HCT116 (cell line): ENCODE results near the gene ATXN1. TPM values are rescaled to one million over a fixed set of nuclear protein-coding genes. Genes with fewer than 3 reads are reported as not detected.

Source experiments
- ATAC-seq: fragments of 200-7000 bp; cut with Tn5 transposase; 2 replicates; pipeline ENCODE4 v1.9.1; 2020; ENCODE audit warnings: mild to moderate bottlenecking, moderate library complexity
- BruUV-seq: library from RNA; stranded (reverse); fragments of 400-500 nt; replicated peaks from 2 replicates; lab custom pipeline; 2021; lab: Mats Ljungman, UMichigan
- CTCF ChIA-PET: fragments of 300-600 bp; sonication (Branson Sonifier 250); formaldehyde crosslinking; loops from one replicate; lab custom pipeline; 2021; ENCODE audit warnings: antibody characterized with exemption; lab: Charles Lee
- POLR2A ChIA-PET: fragments of 300-600, 350-600 bp; sonication (Branson Sonifier 250); formaldehyde crosslinking; loops from one replicate; lab custom pipeline; 2021; ENCODE audit warnings: antibody characterized with exemption; lab: Charles Lee
- RAD21 ChIA-PET, 2 experiments: fragments of 300-600 bp; sonication (Branson Sonifier 250); formaldehyde crosslinking; loops; one replicate each; lab custom pipeline; 2023; ENCODE audit warnings: low total read pairs in 2 of 2; ENCODE audit not compliant: uncharacterized antibody in 2 of 2, unreplicated experiment in 2 of 2, low non-redundant PET in 1 of 2; lab: Charles Lee
- DNase-seq: peaks from one replicate; pipeline ENCODE4 v3.0.0-alpha.2; 2010; ENCODE audit warnings: low read depth, low spot score
- H2AFZ ChIP-seq: fragments of 200-600 bp; shearing (Covaris generic), sonication (generic); 2 replicates; pipeline ENCODE4 v1.6.1; 2017; ENCODE audit warnings: low read depth, mixed run types, mixed read lengths, antibody characterized with exemption, low read length; ENCODE audit not compliant: poor library complexity, severe bottlenecking
- H3K27ac ChIP-seq: 2 replicates; pipeline ENCODE4 v1.5.1; 2012; ENCODE audit warnings: low read depth, low read length
- H3K27me3 ChIP-seq: fragments of 200-600 bp; sonication (generic); 2 replicates; pipeline ENCODE4 v1.6.1; 2016; ENCODE audit warnings: mixed run types, low read length, mixed read lengths; ENCODE audit not compliant: insufficient read depth
- H3K36me3 ChIP-seq, 2 experiments: fragments of 200-500 bp in 1 of 2; fragments of 200-600 bp in 1 of 2; sonication (Bioruptor generic) in 1 of 2; sonication (generic) in 1 of 2; 2 replicates each; pipeline versions ENCODE4 v1.5.1 to v1.6.1; 2014 to 2016; ENCODE audit warnings: low read length in 2 of 2, inconsistent platforms in 1 of 2, mixed read lengths in 1 of 2, mixed run types in 1 of 2; ENCODE audit not compliant: insufficient read depth in 2 of 2, control insufficient read depth in 1 of 2
- H3K4me1 ChIP-seq, 2 experiments: fragments of 200-600 bp in 1 of 2; sonication (generic) in 1 of 2; 2 replicates each; pipeline versions ENCODE4 v1.5.1 to v1.6.1; 2012 to 2017; ENCODE audit warnings: low read length in 2 of 2, inconsistent platforms in 1 of 2, mild to moderate bottlenecking in 1 of 2, mixed read lengths in 1 of 2, mixed run types in 1 of 2, moderate library complexity in 1 of 2; ENCODE audit not compliant: insufficient read depth in 2 of 2, control insufficient read depth in 1 of 2
- H3K4me2 ChIP-seq: fragments of 200-600 bp; sonication (generic); 2 replicates; pipeline ENCODE4 v1.6.1; 2017; ENCODE audit warnings: mixed run types, low read length, mixed read lengths
- H3K4me3 ChIP-seq, 2 experiments: fragments of 200-600 bp in 1 of 2; sonication (generic) in 1 of 2; replicated peaks in 1 of 2; 2 replicates each; pipeline ENCODE4 v1.5.1; 2011 to 2016; ENCODE audit warnings: low read length in 2 of 2, control low read depth in 1 of 2, low read depth in 1 of 2, mild to moderate bottlenecking in 1 of 2, mixed read lengths in 1 of 2, mixed run types in 1 of 2
- H3K79me2 ChIP-seq: fragments of 200-600 bp; sonication (generic); 2 replicates; pipeline ENCODE4 v1.6.1; 2017; ENCODE audit warnings: mild to moderate bottlenecking, mixed run types, low read length, moderate library complexity, mixed read lengths; ENCODE audit not compliant: insufficient read depth
- H3K9ac ChIP-seq: fragments of 200-600 bp; sonication (generic); 2 replicates; pipeline ENCODE4 v1.6.1; 2016; ENCODE audit warnings: low read length, mixed read lengths
- H3K9me2 ChIP-seq: fragments of 200-600 bp; sonication (generic), shearing (Covaris generic); 2 replicates; pipeline ENCODE4 v1.6.1; 2017; ENCODE audit warnings: mixed run types, mild to moderate bottlenecking, moderate library complexity; ENCODE audit not compliant: insufficient read depth
- H3K9me3 ChIP-seq, 2 experiments: fragments of 200-500 bp in 1 of 2; fragments of 200-600 bp in 1 of 2; sonication (Bioruptor generic) in 1 of 2; sonication (generic) in 1 of 2; 2 replicates each; pipeline ENCODE4 v1.6.1; 2014 to 2017; ENCODE audit warnings: low read length in 2 of 2, mixed read lengths in 2 of 2, inconsistent platforms in 1 of 2, low read depth in 1 of 2, mild to moderate bottlenecking in 1 of 2, mixed run types in 1 of 2, moderate library complexity in 1 of 2; ENCODE audit not compliant: control insufficient read depth in 1 of 2, insufficient read depth in 1 of 2
- H4K20me1 ChIP-seq: fragments of 200-600 bp; sonication (generic), shearing (Covaris generic); 2 replicates; pipeline ENCODE4 v1.6.1; 2017; ENCODE audit warnings: mixed run types, mild to moderate bottlenecking, moderate library complexity; ENCODE audit not compliant: insufficient read depth
- ATF3 ChIP-seq: IDR thresholded peaks from 2 replicates; pipeline ENCODE4 v1.6.1; 2012
- CEBPB ChIP-seq: IDR thresholded peaks from 2 replicates; pipeline ENCODE4 v1.6.1; 2012; ENCODE audit warnings: low read depth
- CTCF ChIP-seq, 3 experiments: fragments of 200-600 bp in 1 of 3; sonication (generic) in 1 of 3; IDR thresholded peaks in 2 of 3; conservative IDR thresholded peaks in 1 of 3; 2 replicates each; pipeline ENCODE4 v1.5.1; 2012 to 2017; ENCODE audit warnings: low read depth in 2 of 3, low read length in 2 of 3, antibody characterized with exemption in 1 of 3, borderline replicate concordance in 1 of 3, control low read depth in 1 of 3, mild to moderate bottlenecking in 1 of 3, mixed read lengths in 1 of 3, mixed run types in 1 of 3, moderate library complexity in 1 of 3; ENCODE audit not compliant: insufficient read depth in 1 of 3
- ELF1 ChIP-seq: IDR thresholded peaks from 2 replicates; pipeline ENCODE4 v1.6.1; 2012; ENCODE audit warnings: low read depth, borderline replicate concordance
- EZH2phosphoT487 ChIP-seq: fragments of 200-600 bp; IDR thresholded peaks from 2 replicates; pipeline ENCODE4 v1.6.1; 2018; ENCODE audit warnings: antibody characterized with exemption, borderline replicate concordance
- FOSL1 ChIP-seq: IDR thresholded peaks from 2 replicates; pipeline ENCODE4 v1.6.1; 2012; ENCODE audit warnings: low read depth
- JUND ChIP-seq: IDR thresholded peaks from 2 replicates; pipeline ENCODE4 v1.6.1; 2012
- MAX ChIP-seq: IDR thresholded peaks from 2 replicates; pipeline ENCODE4 v1.6.1; 2012
- POLR2A ChIP-seq: IDR thresholded peaks from 2 replicates; pipeline ENCODE4 v1.7.0; 2011; ENCODE audit warnings: borderline replicate concordance; ENCODE audit not compliant: insufficient read depth, insufficient read length; ENCODE audit errors: extremely low read depth
- POLR2AphosphoS5 ChIP-seq: IDR thresholded peaks from 2 replicates; pipeline ENCODE4 v1.6.1; 2011; ENCODE audit warnings: mild to moderate bottlenecking, low read depth, low read length, moderate library complexity
- RAD21 ChIP-seq: IDR thresholded peaks from 2 replicates; pipeline ENCODE4 v1.6.1; 2012; ENCODE audit warnings: low read depth, mild to moderate bottlenecking
- SRF ChIP-seq: IDR thresholded peaks from 2 replicates; pipeline ENCODE4 v1.6.1; 2012; ENCODE audit warnings: low read depth
- TCF7L2 ChIP-seq: IDR thresholded peaks from 2 replicates; pipeline ENCODE4 v1.7.0; 2011; ENCODE audit warnings: borderline replicate concordance, inconsistent platforms; ENCODE audit not compliant: insufficient read depth, insufficient read length; ENCODE audit errors: extremely low read depth
- intact Hi-C: fragments of 100-400 bp; cut with micrococcal nuclease; formaldehyde crosslinking; loops from 2 replicates; pipeline ENCODE4 v1.10.0; 2022
- total RNA-seq: library from RNA; stranded (reverse); gene quantifications from one replicate; pipeline ENCODE4 v1.2.1, GENCODE V29; 2021; ENCODE audit not compliant: unreplicated experiment
- TF ChIP-seq, protein P1 (sequence below): IDR thresholded peaks from 2 replicates; pipeline ENCODE4 v1.6.1; 2012; ENCODE audit warnings: low read depth

ATXN1 gene
- total RNA-seq, 1 experiment from 2014 or later, result 21.0 TPM

DNA sequence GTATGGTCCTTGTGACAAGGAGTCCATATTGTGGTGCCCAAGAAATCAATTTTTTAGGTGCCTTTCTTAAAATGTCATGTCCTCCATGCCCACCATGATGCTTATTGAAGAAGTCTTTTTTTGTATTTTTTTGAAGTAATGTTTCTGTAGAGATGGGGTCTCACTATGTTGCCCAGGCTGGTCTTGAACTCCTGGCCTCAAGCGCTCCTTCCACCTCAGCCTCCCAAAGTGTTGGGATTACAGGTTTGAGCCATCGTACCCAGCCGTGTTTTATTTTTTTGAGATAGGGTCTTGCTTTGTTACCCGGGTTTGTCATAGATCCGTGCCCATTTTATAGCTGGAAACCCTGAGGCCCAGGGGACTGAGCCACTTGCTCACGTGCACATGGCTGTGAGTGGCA is 238.3 kb downstream of the ATXN1 start:
- intact Hi-C loops, result no loop called here
- CTCF ChIA-PET, result interaction anchor here (1.9 to 2.3 kb wide), 2 partner anchors 9 to 11 kb away, joined by 5 to 8 read pairs; no protein-coding TSS in a partner anchor
- no TSS peak for BruUV-seq
- no peaks in the 10 kb centered on the region for H3K27me3 ChIP-seq
- no peaks in the 10 kb centered on the region; the same call in 1 of the 2 replicates for H4K20me1 ChIP-seq
- no peak overlapping the region for H3K4me3 ChIP-seq
- H3K79me2 ChIP-seq, result no peaks in the 10 kb centered on the region
- no peaks in the 10 kb centered on the region for H3K9me3 ChIP-seq
- H3K9ac ChIP-seq, result no peak overlapping the region
- RAD21 ChIA-PET, result no interaction called here
- H3K4me2 ChIP-seq, result no peak overlapping the region
- POLR2A ChIA-PET, result no interaction called here
- H3K9me2 ChIP-seq, result no peaks in the 10 kb centered on the region
- TF ChIP-seq POLR2AphosphoS5, result no peak
- no peak for TF ChIP-seq POLR2A
- TF ChIP-seq ELF1, result no peak
- no peak for TF ChIP-seq ATF3
- TF ChIP-seq CEBPB, result no peak
- TF ChIP-seq FOSL1, result no peak
- no peak for TF ChIP-seq EZH2phosphoT487
- no peaks in the 10 kb centered on the region for H3K36me3 ChIP-seq
- H3K27ac ChIP-seq, result no peak overlapping the region
- DNase-seq, result no peak
- ATAC-seq, result no peak
- H2AFZ ChIP-seq, result no peak overlapping the region
- H3K4me1 ChIP-seq, result peaks cover 5 to 19% of the 10 kb centered on the region in 2 experiments; a peak in 3 of 4 replicates

GRCh38 chr6:16521528-16521927 is 239.7 kb downstream of the ATXN1 start:
- Histone ChIP-seq H4K20me1 (no peaks in the 10 kb centered on the region; the same call in 1 of the 2 replicates), H3K9me2 (no peaks in the 10 kb centered on the region), H3K79me2 (no peaks in the 10 kb centered on the region), H2AFZ (no peak overlapping the region), H3K9ac (no peak overlapping the region), H3K4me1 (peaks cover 5 to 19% of the 10 kb centered on the region in 2 experiments; a peak in 3 of 4 replicates), H3K36me3 (no peaks in the 10 kb centered on the region), H3K27me3 (no peaks in the 10 kb centered on the region), H3K27ac (no peak overlapping the region), H3K4me2 (no peak overlapping the region), H3K4me3 (no peak overlapping the region), H3K9me3 (no peaks in the 10 kb centered on the region)
- no peak for ATAC-seq
- ChIA-PET CTCF (no interaction called here), RAD21 (no interaction called here), POLR2A (no interaction called here)
- BruUV-seq, result no TSS peak
- intact Hi-C loops, result no loop called here
- DNase-seq, result no peak
- TF ChIP-seq MAX, result no peak
- TF ChIP-seq RAD21, result no peak
- TF ChIP-seq, protein P1, sequence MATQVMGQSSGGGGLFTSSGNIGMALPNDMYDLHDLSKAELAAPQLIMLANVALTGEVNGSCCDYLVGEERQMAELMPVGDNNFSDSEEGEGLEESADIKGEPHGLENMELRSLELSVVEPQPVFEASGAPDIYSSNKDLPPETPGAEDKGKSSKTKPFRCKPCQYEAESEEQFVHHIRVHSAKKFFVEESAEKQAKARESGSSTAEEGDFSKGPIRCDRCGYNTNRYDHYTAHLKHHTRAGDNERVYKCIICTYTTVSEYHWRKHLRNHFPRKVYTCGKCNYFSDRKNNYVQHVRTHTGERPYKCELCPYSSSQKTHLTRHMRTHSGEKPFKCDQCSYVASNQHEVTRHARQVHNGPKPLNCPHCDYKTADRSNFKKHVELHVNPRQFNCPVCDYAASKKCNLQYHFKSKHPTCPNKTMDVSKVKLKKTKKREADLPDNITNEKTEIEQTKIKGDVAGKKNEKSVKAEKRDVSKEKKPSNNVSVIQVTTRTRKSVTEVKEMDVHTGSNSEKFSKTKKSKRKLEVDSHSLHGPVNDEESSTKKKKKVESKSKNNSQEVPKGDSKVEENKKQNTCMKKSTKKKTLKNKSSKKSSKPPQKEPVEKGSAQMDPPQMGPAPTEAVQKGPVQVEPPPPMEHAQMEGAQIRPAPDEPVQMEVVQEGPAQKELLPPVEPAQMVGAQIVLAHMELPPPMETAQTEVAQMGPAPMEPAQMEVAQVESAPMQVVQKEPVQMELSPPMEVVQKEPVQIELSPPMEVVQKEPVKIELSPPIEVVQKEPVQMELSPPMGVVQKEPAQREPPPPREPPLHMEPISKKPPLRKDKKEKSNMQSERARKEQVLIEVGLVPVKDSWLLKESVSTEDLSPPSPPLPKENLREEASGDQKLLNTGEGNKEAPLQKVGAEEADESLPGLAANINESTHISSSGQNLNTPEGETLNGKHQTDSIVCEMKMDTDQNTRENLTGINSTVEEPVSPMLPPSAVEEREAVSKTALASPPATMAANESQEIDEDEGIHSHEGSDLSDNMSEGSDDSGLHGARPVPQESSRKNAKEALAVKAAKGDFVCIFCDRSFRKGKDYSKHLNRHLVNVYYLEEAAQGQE, result no peak
- TF ChIP-seq TCF7L2, result no peak
- TF ChIP-seq CTCF (IDR thresholded peaks at IDR 0.05 in 2 of 3, conservative IDR thresholded peaks at IDR 0.05 in 1 of 3; ENCODE audit: borderline replicate concordance in 1 of 3, insufficient read depth in 1 of 3, low read depth in 2 of 3, low read length in 2 of 3), result no peak
- TF ChIP-seq JUND, result no peak
- TF ChIP-seq SRF, result no peak
- TF ChIP-seq CEBPB, result no peak
